ENCODE data around the gene LDLRAD3.
"Not testable (repeated sequence)": the region's sequence is repeated elsewhere in the genome, so short reads cannot be mapped to it uniquely, and the experiment has no call there.

GRCh38 chr11:36013446-36013845 lies 69.6 kb downstream of the LDLRAD3 start:
- not testable (repeated sequence) for TF ChIP-seq POLR2A, CTCF (IDR thresholded peaks at IDR 0.05)
